K562 (cell line): ENCODE results near the gene MPHOSPH9. TPM values are rescaled to one million over a fixed set of nuclear protein-coding genes. Genes with fewer than 3 reads are reported as not detected.

Source experiments
- CBX3 ChIP-seq, 2 experiments: IDR thresholded peaks; 1 replicate in 1 of 2; 2 replicates in 1 of 2; pipeline ENCODE4 v1.6.1; 2012; ENCODE audit warnings: inconsistent platforms in 2 of 2, low read length in 2 of 2, borderline replicate concordance in 1 of 2, control low read depth in 1 of 2
- GATAD2A ChIP-seq: fragments of 450-650 bp; IDR thresholded peaks from 2 replicates; pipeline ENCODE4 v1.6.1; 2017
- HEY1 ChIP-seq: fragments of 250-450 bp; sonication (Bioruptor Pico); IDR thresholded peaks from 2 replicates; pipeline ENCODE4 v1.5.0; 2020; ENCODE audit warnings: mild to moderate bottlenecking, moderate library complexity, borderline replicate concordance
- MYBL2 ChIP-seq, 2 experiments: fragments of 450-650 bp in 1 of 2; sonication (generic) in 1 of 2; formaldehyde crosslinking in 1 of 2; IDR thresholded peaks; 2 replicates each; pipeline versions ENCODE4 v1.6.1 to v1.8.1; 2017 to 2022; ENCODE audit warnings: borderline replicate concordance in 1 of 2, inconsistent platforms in 1 of 2, low read depth in 1 of 2, mild to moderate bottlenecking in 1 of 2, missing genetic modification reagents in 1 of 2, moderate library complexity in 1 of 2
- NBN ChIP-seq: fragments of 450-650 bp; IDR thresholded peaks from 2 replicates; pipeline ENCODE4 v1.6.1; 2016; ENCODE audit warnings: low read depth, mild to moderate bottlenecking
- NFXL1 ChIP-seq: fragments of 450-650 bp; formaldehyde crosslinking; IDR thresholded peaks from 2 replicates; pipeline ENCODE4 v1.4.0; 2021; ENCODE audit warnings: mild to moderate bottlenecking
- NR2F6 ChIP-seq: fragments of 450-650 bp; formaldehyde crosslinking; IDR thresholded peaks from 2 replicates; pipeline ENCODE4 v1.4.0; 2020; ENCODE audit warnings: mild to moderate bottlenecking
- PHB2 ChIP-seq: fragments of 450-650 bp; IDR thresholded peaks from 2 replicates; pipeline ENCODE4 v1.6.1; 2017; ENCODE audit warnings: low read depth
- PHF8 ChIP-seq: fragments of 200-600 bp; sonication (generic); IDR thresholded peaks from 2 replicates; pipeline ENCODE4 v1.6.1; 2012; ENCODE audit warnings: mixed run types, mild to moderate bottlenecking, inconsistent platforms, low read length, moderate library complexity, borderline replicate concordance
- RBM14 ChIP-seq: fragments of 200-400 bp; formaldehyde crosslinking; IDR thresholded peaks from 2 replicates; pipeline ENCODE4 v1.6.1; 2018; ENCODE audit warnings: low read depth, mild to moderate bottlenecking, low read length, moderate library complexity, borderline replicate concordance; ENCODE audit not compliant: insufficient read depth
- SAFB2 ChIP-seq: fragments of 200-400 bp; formaldehyde crosslinking; IDR thresholded peaks from 2 replicates; pipeline ENCODE4 v1.6.1; 2018; ENCODE audit warnings: borderline replicate concordance, low read length, low read depth, moderate library complexity; ENCODE audit not compliant: severe bottlenecking
- SP2 ChIP-seq: IDR thresholded peaks from 2 replicates; pipeline ENCODE4 v1.6.1; 2011; ENCODE audit warnings: mild to moderate bottlenecking, low read depth, low read length, moderate library complexity; ENCODE audit not compliant: poor library complexity, severe bottlenecking; ENCODE audit errors: extremely low read depth
- ZNF408 ChIP-seq: fragments of 250-450 bp; sonication (Bioruptor Pico); IDR thresholded peaks from 2 replicates; pipeline ENCODE4 v1.4.0; 2020; ENCODE audit warnings: low read depth, mild to moderate bottlenecking, moderate library complexity
- polyA plus RNA-seq, 8 experiments: library from polyadenylated mRNA; depleted of rRNA in 4 of 8; stranded (reverse) in 5 of 8; unstranded in 3 of 8; fragments of >200 nt; fragmentation: Nextera tagmentation in 2 of 8; fragmentation: Illumina TruSeq in 1 of 8; extraction: Ambion mirVana in 2 of 8; extraction: Trizol in 1 of 8; gene quantifications; 2 replicates each; pipeline versions ENCODE4 v1.2.1 to v1.2.3, GENCODE V29; 2011 to 2014; ENCODE audit warnings: inconsistent platforms in 1 of 8, missing spikeins in 1 of 8
- total RNA-seq, 7 experiments: library from RNA; depleted of rRNA in 6 of 7; stranded (reverse); fragments of >200 nt in 6 of 7; fragmentation: Illumina TruSeq in 2 of 7; extraction: Trizol in 2 of 7; gene quantifications; 2 replicates each; pipeline versions ENCODE4 v1.2.1 to v1.2.3, GENCODE V29; 2011 to 2021; ENCODE audit warnings: low replicate concordance in 1 of 7
- TF ChIP-seq, protein P1 (sequence below): fragments of 450-650 bp; IDR thresholded peaks from 2 replicates; pipeline ENCODE4 v1.6.1; 2018; ENCODE audit warnings: mild to moderate bottlenecking, low read depth; ENCODE audit not compliant: partially characterized antibody
- TF ChIP-seq, protein P2 (sequence below): sonication (generic); formaldehyde crosslinking; IDR thresholded peaks from 2 replicates; pipeline ENCODE4 v1.8.1; 2023; ENCODE audit warnings: mild to moderate bottlenecking, missing genetic modification reagents
- TF ChIP-seq, protein P3 (sequence below): fragments of 250-450 bp; sonication (Bioruptor Pico); IDR thresholded peaks from 2 replicates; pipeline ENCODE4 v1.6.1; 2021; ENCODE audit warnings: mild to moderate bottlenecking
- TF ChIP-seq, protein P4 (sequence below): fragments of 250-450 bp; sonication (Bioruptor Pico); IDR thresholded peaks from 2 replicates; pipeline ENCODE4 v1.4.0; 2020; ENCODE audit warnings: mild to moderate bottlenecking
- TF ChIP-seq, protein P5 (sequence below): fragments of 450-650 bp; IDR thresholded peaks from 2 replicates; pipeline ENCODE4 v1.7.0; 2016; ENCODE audit warnings: borderline replicate concordance

The MPHOSPH9 gene
- total and polyA plus RNA-seq, 9 of the 15 experiments (the other 6 are each of a cell fraction or from before 2014, with no cell fraction given), result 14.2 to 103 (median 54.5) TPM

DNA sequence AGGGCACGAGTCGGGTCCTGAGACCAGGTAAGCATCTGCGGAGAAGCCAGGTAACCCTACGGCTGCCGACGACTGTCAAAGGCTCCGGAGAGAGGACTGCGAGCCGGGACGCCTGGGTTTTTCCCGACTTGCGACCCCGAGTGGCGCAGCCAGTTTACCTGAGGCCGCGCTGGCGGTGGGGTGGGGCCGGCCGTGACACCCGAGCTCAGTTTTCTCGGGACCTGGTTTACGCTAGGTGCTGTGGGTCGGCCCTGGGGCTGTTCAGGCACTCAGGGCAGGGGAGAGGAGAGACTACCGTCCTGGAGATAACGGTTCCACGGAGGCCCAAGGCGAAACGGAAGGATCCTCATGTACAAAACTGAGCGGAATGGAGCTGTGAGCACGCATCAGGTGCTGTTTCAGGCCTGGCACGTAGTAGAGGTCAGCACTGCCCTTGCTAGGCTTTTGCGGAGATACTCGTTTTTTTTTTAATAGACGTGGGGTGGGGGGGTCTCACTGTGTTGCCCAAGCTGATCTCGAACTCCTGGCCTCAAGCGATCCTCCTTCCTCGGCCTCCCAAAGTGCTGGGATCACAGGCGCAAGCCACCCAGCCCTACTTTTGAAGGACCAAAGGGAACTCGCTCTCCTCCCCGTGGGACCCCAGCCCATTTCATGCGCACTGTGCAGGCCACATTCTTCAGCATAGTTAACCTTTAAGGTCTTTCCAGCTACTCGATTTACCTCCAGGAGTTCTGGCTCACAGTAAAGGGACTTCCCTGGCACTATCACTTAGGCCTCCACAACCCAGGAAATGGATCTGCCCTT lies 766 bp upstream of the MPHOSPH9 start (continued):
- TF ChIP-seq, protein P1, sequence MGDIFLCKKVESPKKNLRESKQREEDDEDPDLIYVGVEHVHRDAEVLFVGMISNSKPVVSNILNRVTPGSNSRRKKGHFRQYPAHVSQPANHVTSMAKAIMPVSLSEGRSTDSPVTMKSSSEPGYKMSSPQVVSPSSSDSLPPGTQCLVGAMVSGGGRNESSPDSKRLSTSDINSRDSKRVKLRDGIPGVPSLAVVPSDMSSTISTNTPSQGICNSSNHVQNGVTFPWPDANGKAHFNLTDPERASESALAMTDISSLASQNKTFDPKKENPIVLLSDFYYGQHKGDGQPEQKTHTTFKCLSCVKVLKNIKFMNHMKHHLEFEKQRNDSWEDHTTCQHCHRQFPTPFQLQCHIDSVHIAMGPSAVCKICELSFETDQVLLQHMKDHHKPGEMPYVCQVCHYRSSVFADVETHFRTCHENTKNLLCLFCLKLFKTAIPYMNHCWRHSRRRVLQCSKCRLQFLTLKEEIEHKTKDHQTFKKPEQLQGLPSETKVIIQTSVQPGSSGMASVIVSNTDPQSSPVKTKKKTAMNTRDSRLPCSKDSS, result no peak
- TF ChIP-seq ZNF408 (CRISPR knock-in tag), result no peak
- TF ChIP-seq PHB2, result no peak
- no peak for TF ChIP-seq GATAD2A
- TF ChIP-seq, protein P2, sequence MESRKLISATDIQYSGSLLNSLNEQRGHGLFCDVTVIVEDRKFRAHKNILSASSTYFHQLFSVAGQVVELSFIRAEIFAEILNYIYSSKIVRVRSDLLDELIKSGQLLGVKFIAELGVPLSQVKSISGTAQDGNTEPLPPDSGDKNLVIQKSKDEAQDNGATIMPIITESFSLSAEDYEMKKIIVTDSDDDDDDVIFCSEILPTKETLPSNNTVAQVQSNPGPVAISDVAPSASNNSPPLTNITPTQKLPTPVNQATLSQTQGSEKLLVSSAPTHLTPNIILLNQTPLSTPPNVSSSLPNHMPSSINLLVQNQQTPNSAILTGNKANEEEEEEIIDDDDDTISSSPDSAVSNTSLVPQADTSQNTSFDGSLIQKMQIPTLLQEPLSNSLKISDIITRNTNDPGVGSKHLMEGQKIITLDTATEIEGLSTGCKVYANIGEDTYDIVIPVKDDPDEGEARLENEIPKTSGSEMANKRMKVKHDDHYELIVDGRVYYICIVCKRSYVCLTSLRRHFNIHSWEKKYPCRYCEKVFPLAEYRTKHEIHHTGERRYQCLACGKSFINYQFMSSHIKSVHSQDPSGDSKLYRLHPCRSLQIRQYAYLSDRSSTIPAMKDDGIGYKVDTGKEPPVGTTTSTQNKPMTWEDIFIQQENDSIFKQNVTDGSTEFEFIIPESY, result no peak; the same call in 1 of the 2 replicates
- TF ChIP-seq NBN, result no peak
- no peak for TF ChIP-seq SP2
- no peak for TF ChIP-seq RBM14
- no peak for TF ChIP-seq CBX3 (IDR thresholded peaks at IDR 0.05; ENCODE audit: borderline replicate concordance in 1 of 2, low read length in 2 of 2)
- no peak for TF ChIP-seq NFXL1 (CRISPR knock-in tag)
- no peak for TF ChIP-seq SAFB2
- TF ChIP-seq, protein P3, sequence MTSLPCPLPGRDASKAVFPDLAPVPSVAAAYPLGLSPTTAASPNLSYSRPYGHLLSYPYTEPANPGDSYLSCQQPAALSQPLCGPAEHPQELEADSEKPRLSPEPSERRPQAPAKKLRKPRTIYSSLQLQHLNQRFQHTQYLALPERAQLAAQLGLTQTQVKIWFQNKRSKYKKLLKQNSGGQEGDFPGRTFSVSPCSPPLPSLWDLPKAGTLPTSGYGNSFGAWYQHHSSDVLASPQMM (CRISPR knock-in tag), result no peak
- TF ChIP-seq PHF8, result peak; percentile 60; the same call in 1 of the 2 replicates
- no peak for TF ChIP-seq NR2F6 (CRISPR knock-in tag)
- no peak for TF ChIP-seq HEY1 (CRISPR knock-in tag)
- TF ChIP-seq MYBL2 (IDR thresholded peaks at IDR 0.05; ENCODE audit: low read depth), result no peak
- no peak for TF ChIP-seq MYBL2 (CRISPR knock-in tag; IDR thresholded peaks at IDR 0.05; ENCODE audit: borderline replicate concordance)
- TF ChIP-seq, protein P4, sequence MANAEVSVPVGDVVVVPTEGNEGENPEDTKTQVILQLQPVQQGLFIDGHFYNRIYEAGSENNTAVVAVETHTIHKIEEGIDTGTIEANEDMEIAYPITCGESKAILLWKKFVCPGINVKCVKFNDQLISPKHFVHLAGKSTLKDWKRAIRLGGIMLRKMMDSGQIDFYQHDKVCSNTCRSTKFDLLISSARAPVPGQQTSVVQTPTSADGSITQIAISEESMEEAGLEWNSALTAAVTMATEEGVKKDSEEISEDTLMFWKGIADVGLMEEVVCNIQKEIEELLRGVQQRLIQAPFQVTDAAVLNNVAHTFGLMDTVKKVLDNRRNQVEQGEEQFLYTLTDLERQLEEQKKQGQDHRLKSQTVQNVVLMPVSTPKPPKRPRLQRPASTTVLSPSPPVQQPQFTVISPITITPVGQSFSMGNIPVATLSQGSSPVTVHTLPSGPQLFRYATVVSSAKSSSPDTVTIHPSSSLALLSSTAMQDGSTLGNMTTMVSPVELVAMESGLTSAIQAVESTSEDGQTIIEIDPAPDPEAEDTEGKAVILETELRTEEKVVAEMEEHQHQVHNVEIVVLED, result no peak
- TF ChIP-seq, protein P5, sequence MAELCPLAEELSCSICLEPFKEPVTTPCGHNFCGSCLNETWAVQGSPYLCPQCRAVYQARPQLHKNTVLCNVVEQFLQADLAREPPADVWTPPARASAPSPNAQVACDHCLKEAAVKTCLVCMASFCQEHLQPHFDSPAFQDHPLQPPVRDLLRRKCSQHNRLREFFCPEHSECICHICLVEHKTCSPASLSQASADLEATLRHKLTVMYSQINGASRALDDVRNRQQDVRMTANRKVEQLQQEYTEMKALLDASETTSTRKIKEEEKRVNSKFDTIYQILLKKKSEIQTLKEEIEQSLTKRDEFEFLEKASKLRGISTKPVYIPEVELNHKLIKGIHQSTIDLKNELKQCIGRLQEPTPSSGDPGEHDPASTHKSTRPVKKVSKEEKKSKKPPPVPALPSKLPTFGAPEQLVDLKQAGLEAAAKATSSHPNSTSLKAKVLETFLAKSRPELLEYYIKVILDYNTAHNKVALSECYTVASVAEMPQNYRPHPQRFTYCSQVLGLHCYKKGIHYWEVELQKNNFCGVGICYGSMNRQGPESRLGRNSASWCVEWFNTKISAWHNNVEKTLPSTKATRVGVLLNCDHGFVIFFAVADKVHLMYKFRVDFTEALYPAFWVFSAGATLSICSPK, result no peak
